Epidermal melanocyte (primary cell): ENCODE results near the gene STAT4.

Experiments
- DNase-seq: peaks from one replicate; pipeline ENCODE4 v3.0.0; 2011; ENCODE audit warnings: low spot score; ENCODE audit not compliant: insufficient read length

STAT4 gene

GRCh38 chr2:191150600-191151330, at the start of gene STAT4:
TSS of gene STAT4 (minus strand) at chr2:191150994. CDS start at chr2:191148203, 2,791 bp downstream.
- DNase-seq = no peak

GRCh38 chr2:191199929-191200512, 49.2 kb upstream of the STAT4 start:
- no peak for DNase-seq

GRCh38 chr2:191198271-191198670, 47.5 kb upstream of the STAT4 start:
- DNase-seq = no peak

GRCh38 chr2:191197096-191197495, 46.3 kb upstream of the STAT4 start:
- DNase-seq = no peak

GRCh38 chr2:191195021-191195420, 44.2 kb upstream of the STAT4 start:
- DNase-seq = no peak

GRCh38 chr2:191190861-191191552, 40.2 kb upstream of the STAT4 start:
- no peak for DNase-seq

- DNase-seq = no peak
These were observed 39.6 kb upstream of the STAT4 start for GRCh38 chr2:191190435-191190834.

- DNase-seq = no peak
These were observed 38.4 kb upstream of the STAT4 start for GRCh38 chr2:191189112-191189635.

- DNase-seq = no peak
These were observed 37.8 kb upstream of the STAT4 start for GRCh38 chr2:191188550-191189093.

GRCh38 chr2:191187105-191187829, 36.5 kb upstream of the STAT4 start:
- no peak for DNase-seq

- DNase-seq = no peak
These were observed 33.7 kb upstream of the STAT4 start for GRCh38 chr2:191184457-191184856.

GRCh38 chr2:191183516-191183915, 32.7 kb upstream of the STAT4 start:
- DNase-seq = no peak

GRCh38 chr2:191183081-191183480, 32.3 kb upstream of the STAT4 start:
- no peak for DNase-seq

GRCh38 chr2:191180713-191181112, 29.9 kb upstream of the STAT4 start:
- no peak for DNase-seq

- no peak for DNase-seq
These were observed 29.5 kb upstream of the STAT4 start for GRCh38 chr2:191180276-191180675.

GRCh38 chr2:191178806-191179514, 28.2 kb upstream of the STAT4 start:
- no peak for DNase-seq

GRCh38 chr2:191177751-191178736, 27.2 kb upstream of the STAT4 start:
- no peak for DNase-seq

GRCh38 chr2:191176801-191177438, 26.1 kb upstream of the STAT4 start:
- no peak for DNase-seq

- no peak for DNase-seq
These were observed 25.5 kb upstream of the STAT4 start for GRCh38 chr2:191176305-191176704.
